CD4-positive, alpha-beta T cell (primary cell): ENCODE results near the gene MCTP2. TPM values are rescaled to one million over a fixed set of nuclear protein-coding genes. Genes with fewer than 3 reads are reported as not detected.

Source experiments
- ATAC-seq: fragments of 200-7000 bp; cut with Tn5 transposase; one replicate; pipeline ENCODE4 v1.10.0; 2022; ENCODE audit warnings: mild to moderate bottlenecking; ENCODE audit not compliant: poor library complexity
- CTCF ChIA-PET: fragments of 350-600 bp; sonication (Branson Sonifier 250); formaldehyde crosslinking; loops from one replicate; lab custom pipeline; 2021; ENCODE audit warnings: antibody characterized with exemption, inconsistent platforms; lab: Charles Lee
- POLR2A ChIA-PET: fragments of 350-600 bp; sonication (Branson Sonifier 250); formaldehyde crosslinking; loops from one replicate; lab custom pipeline; 2021; ENCODE audit warnings: antibody characterized with exemption, inconsistent platforms; lab: Charles Lee
- DNase-seq, 14 experiments: peaks; one replicate each; pipeline ENCODE4 v3.0.0-alpha.2; 2013 to 2020; ENCODE audit warnings: mixed read lengths in 2 of 14
- H3K27ac ChIP-seq, 2 donors: one replicate each; pipeline versions ENCODE4 v1.5.1 to v1.7.0; 2013; ENCODE audit warnings: low read length in 2 of 2, low read depth in 1 of 2, mild to moderate bottlenecking in 1 of 2
- H3K27me3 ChIP-seq, 2 experiments: 1 replicate in 1 of 2; 2 replicates in 1 of 2; pipeline versions ENCODE4 v1.6.1 to v1.7.0; 2013; ENCODE audit warnings: low read length in 2 of 2, control low read depth in 1 of 2, mild to moderate bottlenecking in 1 of 2, moderate library complexity in 1 of 2; ENCODE audit not compliant: insufficient read depth in 2 of 2, control insufficient read depth in 1 of 2
- H3K36me3 ChIP-seq: one replicate; pipeline ENCODE4 v1.6.1; 2013; ENCODE audit warnings: low read length, control low read depth; ENCODE audit not compliant: insufficient read depth
- H3K4me1 ChIP-seq: one replicate; pipeline ENCODE4 v1.6.1; 2013; ENCODE audit warnings: low read length, control low read depth; ENCODE audit not compliant: insufficient read depth
- H3K4me3 ChIP-seq: one replicate; pipeline ENCODE4 v1.5.1; 2013; ENCODE audit warnings: mild to moderate bottlenecking, low read length, moderate library complexity
- H3K9me3 ChIP-seq, 2 experiments: 1 replicate in 1 of 2; 2 replicates in 1 of 2; pipeline versions ENCODE4 v1.6.1 to v1.7.0; 2013; ENCODE audit warnings: low read length in 2 of 2, mild to moderate bottlenecking in 2 of 2, control low read depth in 1 of 2, moderate library complexity in 1 of 2; ENCODE audit not compliant: control insufficient read depth in 1 of 2, insufficient read depth in 1 of 2
- H3K27ac Mint-ChIP-seq: one replicate; pipeline ENCODE4 v1.8.0; 2020; ENCODE audit warnings: mixed read lengths
- H3K27me3 Mint-ChIP-seq: one replicate; pipeline ENCODE4 v1.8.0; 2021; ENCODE audit warnings: mixed read lengths
- H3K36me3 Mint-ChIP-seq: one replicate; pipeline ENCODE4 v1.8.0; 2021; ENCODE audit warnings: low read depth, mixed read lengths
- H3K4me1 Mint-ChIP-seq: one replicate; pipeline ENCODE4 v1.8.0; 2021; ENCODE audit warnings: low read depth, mixed read lengths
- H3K4me3 Mint-ChIP-seq: one replicate; pipeline ENCODE4 v1.8.0; 2020; ENCODE audit warnings: mild to moderate bottlenecking, mixed read lengths
- H3K9me3 Mint-ChIP-seq: one replicate; pipeline ENCODE4 v1.8.0; 2020; ENCODE audit warnings: mixed read lengths
- intact Hi-C, 2 experiments: fragments of 100-400 bp; cut with DNase I in 1 of 2; cut with micrococcal nuclease in 1 of 2; formaldehyde crosslinking; loops; one replicate each; pipeline versions ENCODE4 v1.15.1 to v1.9.0; 2023 to 2025; cut with DNase I, micrococcal nuclease
- total RNA-seq, 174 experiments: library from RNA in 2 of 174; stranded (reverse) in 2 of 174; gene quantifications; one replicate each; pipeline ENCODE4 v1.2.3 and lab custom pipeline; 2021 to 2026
- TF ChIP-seq, protein P1 (sequence below): fragments of 200-600 bp; IDR thresholded peaks from one replicate; pipeline ENCODE4 v1.8.0; 2022; ENCODE audit warnings: antibody characterized with exemption, mild to moderate bottlenecking

Gene MCTP2
- total RNA-seq, 2 experiments from 2014 or later: 8.0 to 10.8 TPM

DNA sequence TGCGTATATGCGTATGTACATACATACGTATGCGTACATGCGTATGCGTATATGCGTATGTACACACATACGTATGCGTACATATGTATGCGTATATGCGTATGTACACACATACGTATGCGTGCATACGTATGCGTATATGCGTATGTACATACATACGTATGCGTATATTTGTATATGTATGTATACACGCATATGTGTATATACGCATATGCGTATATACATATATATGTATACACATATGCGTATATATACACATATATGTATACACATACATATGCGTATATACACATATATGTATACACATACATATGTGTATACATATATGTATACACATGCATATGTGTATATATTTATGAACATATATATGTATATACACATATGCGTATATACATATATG lies 12.1 kb downstream of the MCTP2 start:
- ChIA-PET POLR2A (no interaction called here), CTCF (no interaction called here)
- no peaks in the 10 kb centered on the region for H3K36me3 ChIP-seq
- ATAC-seq (no peak), DNase-seq (no peak)
- Mint-ChIP-seq H3K4me3 (no peak overlapping the region), H3K27ac (no peak overlapping the region), H3K9me3 (no peaks in the 10 kb centered on the region), H3K27me3 (no peaks in the 10 kb centered on the region), H3K4me1 (peaks cover 15% of the 10 kb centered on the region), H3K36me3 (no peaks in the 10 kb centered on the region)
- no peak overlapping the region for H3K4me3 ChIP-seq
- H3K27ac ChIP-seq: no peak overlapping the region
- H3K27me3 ChIP-seq: no peaks in the 10 kb centered on the region
- no peaks in the 10 kb centered on the region for H3K4me1 ChIP-seq
- intact Hi-C loops: no loop called here
- no peaks in the 10 kb centered on the region for H3K9me3 ChIP-seq
- TF ChIP-seq, protein P1, sequence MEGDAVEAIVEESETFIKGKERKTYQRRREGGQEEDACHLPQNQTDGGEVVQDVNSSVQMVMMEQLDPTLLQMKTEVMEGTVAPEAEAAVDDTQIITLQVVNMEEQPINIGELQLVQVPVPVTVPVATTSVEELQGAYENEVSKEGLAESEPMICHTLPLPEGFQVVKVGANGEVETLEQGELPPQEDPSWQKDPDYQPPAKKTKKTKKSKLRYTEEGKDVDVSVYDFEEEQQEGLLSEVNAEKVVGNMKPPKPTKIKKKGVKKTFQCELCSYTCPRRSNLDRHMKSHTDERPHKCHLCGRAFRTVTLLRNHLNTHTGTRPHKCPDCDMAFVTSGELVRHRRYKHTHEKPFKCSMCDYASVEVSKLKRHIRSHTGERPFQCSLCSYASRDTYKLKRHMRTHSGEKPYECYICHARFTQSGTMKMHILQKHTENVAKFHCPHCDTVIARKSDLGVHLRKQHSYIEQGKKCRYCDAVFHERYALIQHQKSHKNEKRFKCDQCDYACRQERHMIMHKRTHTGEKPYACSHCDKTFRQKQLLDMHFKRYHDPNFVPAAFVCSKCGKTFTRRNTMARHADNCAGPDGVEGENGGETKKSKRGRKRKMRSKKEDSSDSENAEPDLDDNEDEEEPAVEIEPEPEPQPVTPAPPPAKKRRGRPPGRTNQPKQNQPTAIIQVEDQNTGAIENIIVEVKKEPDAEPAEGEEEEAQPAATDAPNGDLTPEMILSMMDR: no peak

DNA sequence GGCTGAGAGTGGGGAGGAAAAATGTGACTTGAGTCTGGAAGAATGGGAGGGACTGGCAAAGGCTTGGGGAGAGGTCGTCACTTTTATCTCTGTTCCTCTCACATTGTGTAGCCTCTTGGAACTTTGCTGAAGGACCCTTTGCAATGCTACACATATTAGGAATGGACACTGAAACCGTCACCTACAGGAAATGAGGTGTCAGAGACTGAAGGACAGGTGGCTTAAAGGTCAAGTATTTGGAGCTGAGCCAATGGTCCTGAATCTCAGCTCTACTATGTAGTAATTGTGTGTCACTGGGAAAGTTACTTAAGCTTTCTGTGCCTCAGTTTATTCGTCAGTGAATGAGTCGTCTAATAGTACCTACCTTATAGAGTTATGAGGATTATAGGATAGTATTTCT lies 14.7 kb downstream of the MCTP2 start:
- Histone ChIP-seq H3K27me3 (no peaks in the 10 kb centered on the region), H3K4me1 (no peaks in the 10 kb centered on the region), H3K36me3 (no peaks in the 10 kb centered on the region), H3K27ac (no peak overlapping the region), H3K9me3 (no peaks in the 10 kb centered on the region), H3K4me3 (no peak overlapping the region)
- TF ChIP-seq, protein P1: no peak
- intact Hi-C loops: no loop called here
- ChIA-PET CTCF (no interaction called here), POLR2A (no interaction called here)
- Mint-ChIP-seq H3K9me3 (no peaks in the 10 kb centered on the region), H3K27ac (no peak overlapping the region), H3K4me1 (no peaks in the 10 kb centered on the region), H3K4me3 (no peak overlapping the region), H3K27me3 (no peaks in the 10 kb centered on the region), H3K36me3 (peaks cover 5% of the 10 kb centered on the region)
- no peak for DNase-seq
- ATAC-seq: no peak

DNA sequence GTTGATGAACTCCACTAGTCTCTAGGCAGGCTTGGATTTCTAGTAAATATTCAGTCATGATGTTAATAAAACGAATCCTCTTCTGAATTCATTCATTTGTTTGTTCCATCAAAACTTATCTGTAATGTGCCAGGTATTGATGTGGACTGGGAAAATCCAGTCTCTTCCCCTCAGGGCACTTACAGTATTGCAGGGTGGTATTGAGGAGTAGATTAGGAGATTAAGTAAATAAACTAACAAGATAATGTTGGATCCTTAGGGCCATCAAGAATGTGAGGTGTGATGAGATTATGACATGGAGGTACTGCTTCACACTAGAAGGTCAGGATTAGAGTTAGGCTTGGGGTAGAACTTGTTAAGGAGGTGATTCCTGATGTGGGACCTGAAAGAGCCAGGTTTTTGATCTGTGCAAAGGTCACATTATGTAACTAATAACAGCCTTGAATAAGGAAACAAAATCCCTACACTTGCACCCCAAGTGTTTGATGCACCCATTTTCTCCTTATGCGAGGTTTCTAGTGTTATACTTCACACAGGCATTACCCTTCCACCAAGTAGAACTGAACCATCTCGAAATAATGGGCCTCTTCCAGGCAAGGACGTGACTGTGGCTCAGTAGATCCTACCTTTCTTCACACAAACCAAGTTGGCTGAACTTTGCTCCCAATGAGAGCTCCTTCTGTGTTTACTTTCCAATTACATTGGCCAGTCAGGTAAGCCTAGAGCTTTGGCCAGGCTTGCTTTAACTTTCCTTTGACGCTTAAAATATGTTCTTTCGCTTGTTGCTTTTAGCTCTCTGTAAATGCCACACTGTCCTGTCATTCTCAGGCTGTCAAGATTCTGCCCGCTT lies 16.7 kb downstream of the MCTP2 start:
- Mint-ChIP-seq H3K27ac (no peak overlapping the region), H3K36me3 (peaks cover 5% of the 10 kb centered on the region), H3K27me3 (no peaks in the 10 kb centered on the region), H3K9me3 (no peaks in the 10 kb centered on the region), H3K4me3 (no peak overlapping the region), H3K4me1 (peaks cover 1% of the 10 kb centered on the region)
- TF ChIP-seq, protein P1: no peak
- H3K4me1 ChIP-seq: peaks cover 3% of the 10 kb centered on the region
- POLR2A ChIA-PET: no interaction called here
- H3K27ac ChIP-seq: no peak overlapping the region
- H3K4me3 ChIP-seq: no peak overlapping the region
- H3K9me3 ChIP-seq: no peaks in the 10 kb centered on the region
- no peak for DNase-seq
- intact Hi-C loops: no loop called here
- no peaks in the 10 kb centered on the region for H3K27me3 ChIP-seq
- H3K36me3 ChIP-seq: no peaks in the 10 kb centered on the region
- CTCF ChIA-PET: no interaction called here
- ATAC-seq: no peak
